GM10266 (cell line): ENCODE results near the gene RAD51C.

Experiments
- DNase-seq: peaks from one replicate; pipeline ENCODE4 v3.0.0; 2012; ENCODE audit errors: extremely low spot score
- CTCF ChIP-seq: IDR thresholded peaks from 2 replicates; pipeline ENCODE4 v1.5.1; 2012; ENCODE audit warnings: mild to moderate bottlenecking, low read depth; ENCODE audit not compliant: control insufficient read depth, insufficient read depth; ENCODE audit errors: missing control alignments

RAD51C gene

GRCh38 chr17:58661499-58661898 lies 30.9 kb upstream of the RAD51C start:
- no peak for DNase-seq
- TF ChIP-seq CTCF = no peak

- DNase-seq = no peak
Observed at GRCh38 chr17:58664302-58664701, 28.1 kb upstream of the RAD51C start.

GRCh38 chr17:58665946-58666857 lies 26.2 kb upstream of the RAD51C start:
- TF ChIP-seq CTCF = no peak

More at GRCh38 chr17:58664302-58664701, 28.1 kb upstream of the RAD51C start:
- no peak for TF ChIP-seq CTCF

GRCh38 chr17:58666858-58667267 lies 25.5 kb upstream of the RAD51C start:
- no peak for DNase-seq

More at GRCh38 chr17:58665946-58666857, 26.2 kb upstream of the RAD51C start:
- no peak for DNase-seq

GRCh38 chr17:58667934-58668597 lies 24.3 kb upstream of the RAD51C start:
- TF ChIP-seq CTCF = no peak
- no peak for DNase-seq

More at GRCh38 chr17:58666858-58667267, 25.5 kb upstream of the RAD51C start:
- no peak for TF ChIP-seq CTCF

- DNase-seq = no peak
- TF ChIP-seq CTCF = no peak
Observed at GRCh38 chr17:58668598-58668935, 23.8 kb upstream of the RAD51C start.

GRCh38 chr17:58669853-58670252 lies 22.5 kb upstream of the RAD51C start:
- no peak for DNase-seq
- no peak for TF ChIP-seq CTCF
